GM19438 (cell line): ENCODE measurements around the gene ACTL6B.

Source experiments
- ATAC-seq: cut with Tn5 transposase; IDR thresholded peaks from one replicate; pipeline ENCODE4 v1.9.1; 2021; ENCODE audit warnings: low read depth; ENCODE audit not compliant: unreplicated experiment

The ACTL6B gene

DNA sequence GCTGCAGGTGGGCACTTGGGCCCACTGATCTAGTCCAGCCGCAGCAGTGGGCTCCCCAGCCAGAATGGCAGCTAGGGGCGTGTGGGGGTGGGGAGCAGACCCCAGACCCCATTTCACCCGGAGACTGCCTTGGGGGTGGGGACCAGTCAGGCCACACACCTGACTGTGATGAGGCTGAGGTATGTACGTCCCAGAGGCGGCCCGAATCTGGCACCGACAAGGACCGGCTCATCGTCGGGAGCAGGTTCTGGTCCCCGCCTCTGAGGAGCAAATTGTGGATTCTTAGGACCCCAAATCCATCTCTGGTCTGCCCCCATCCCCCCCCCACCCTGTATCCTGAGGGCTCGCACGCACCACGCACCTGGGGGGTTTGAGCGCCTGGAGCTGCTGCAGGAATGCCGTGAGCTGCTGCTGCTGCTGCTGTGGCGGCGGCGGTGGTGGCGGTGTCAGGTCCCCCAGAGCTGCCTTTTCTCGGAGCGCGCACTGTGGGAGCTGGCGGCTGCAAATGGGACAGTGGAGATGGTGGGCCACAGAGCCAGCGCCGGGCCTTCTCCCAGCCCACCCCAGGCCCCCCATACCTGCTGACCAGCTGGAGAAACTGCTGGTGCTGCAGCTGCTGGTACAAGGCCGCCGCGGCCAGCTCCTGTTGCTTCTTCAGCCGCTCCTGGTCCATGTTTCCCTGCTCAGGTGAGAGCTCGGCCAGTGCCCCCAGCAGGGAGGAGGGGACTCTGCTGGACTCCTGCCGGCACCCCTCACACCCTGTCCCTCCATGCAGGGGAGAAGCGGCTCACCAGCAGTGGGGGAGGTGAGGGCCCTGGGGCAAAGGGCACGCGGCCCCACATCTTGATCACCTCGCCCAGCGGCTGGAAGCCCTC lies 27.6 kb upstream of the ACTL6B start:
- ATAC-seq, result no peak

DNA sequence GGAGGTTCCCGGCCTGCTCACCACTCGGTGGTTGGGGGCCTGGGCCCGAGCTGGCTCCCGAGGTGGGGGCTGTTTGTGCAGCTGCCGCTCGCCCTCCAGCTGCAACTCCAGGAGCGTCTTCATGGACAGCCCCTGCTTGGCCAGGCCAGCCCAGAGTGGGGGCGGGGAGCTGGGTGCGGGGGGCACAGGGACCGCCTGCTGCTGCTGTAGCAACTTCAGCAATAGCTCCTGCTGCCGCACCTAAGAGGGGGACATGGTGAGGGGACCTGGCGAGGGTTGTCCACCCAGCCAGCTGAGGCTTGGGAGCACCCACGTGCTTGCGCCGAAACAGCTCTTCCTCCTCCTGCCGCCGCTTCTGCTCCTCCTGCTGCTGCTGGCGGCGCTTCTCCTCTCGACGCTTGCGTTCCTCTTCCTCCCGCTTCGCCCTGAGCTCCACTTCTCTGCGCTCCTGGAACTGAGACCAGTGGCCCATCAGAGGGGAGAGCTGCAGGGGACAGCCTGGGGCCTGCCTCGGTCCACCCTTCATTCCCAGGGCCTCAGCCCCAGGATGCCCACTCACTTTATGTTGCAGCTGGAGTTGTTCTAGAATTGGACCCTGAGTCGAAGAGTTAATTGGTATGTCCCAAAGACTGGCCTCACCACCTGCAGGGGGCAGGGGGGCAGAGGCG lies 26.9 kb upstream of the ACTL6B start:
- ATAC-seq, result no peak

DNA sequence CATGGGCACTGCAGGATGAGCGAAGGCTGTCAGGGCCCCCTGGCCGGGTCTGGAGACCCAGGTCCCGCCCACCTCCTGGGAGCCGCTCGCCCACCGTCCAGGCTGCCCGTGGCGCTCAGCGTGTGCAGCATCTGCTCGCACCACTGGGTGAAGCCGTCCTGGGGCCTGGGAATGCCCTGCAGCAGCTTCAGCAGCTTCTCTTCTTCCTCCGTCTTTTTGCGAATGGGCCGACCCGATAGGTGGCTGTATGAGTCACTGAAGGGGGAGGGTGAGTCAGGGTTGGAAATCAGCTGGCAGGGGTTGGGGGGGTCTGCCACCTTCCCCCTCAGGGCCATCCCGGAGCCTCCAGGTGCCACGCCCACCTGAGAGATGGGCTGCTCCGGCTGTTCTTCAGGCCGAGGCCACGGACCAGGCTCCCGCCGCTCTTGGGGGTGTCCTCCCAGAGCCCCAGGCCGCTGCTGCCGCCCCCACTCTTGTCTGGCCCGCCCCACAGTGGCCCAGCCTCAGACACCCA lies 26.0 kb upstream of the ACTL6B start:
- ATAC-seq, result no peak

DNA sequence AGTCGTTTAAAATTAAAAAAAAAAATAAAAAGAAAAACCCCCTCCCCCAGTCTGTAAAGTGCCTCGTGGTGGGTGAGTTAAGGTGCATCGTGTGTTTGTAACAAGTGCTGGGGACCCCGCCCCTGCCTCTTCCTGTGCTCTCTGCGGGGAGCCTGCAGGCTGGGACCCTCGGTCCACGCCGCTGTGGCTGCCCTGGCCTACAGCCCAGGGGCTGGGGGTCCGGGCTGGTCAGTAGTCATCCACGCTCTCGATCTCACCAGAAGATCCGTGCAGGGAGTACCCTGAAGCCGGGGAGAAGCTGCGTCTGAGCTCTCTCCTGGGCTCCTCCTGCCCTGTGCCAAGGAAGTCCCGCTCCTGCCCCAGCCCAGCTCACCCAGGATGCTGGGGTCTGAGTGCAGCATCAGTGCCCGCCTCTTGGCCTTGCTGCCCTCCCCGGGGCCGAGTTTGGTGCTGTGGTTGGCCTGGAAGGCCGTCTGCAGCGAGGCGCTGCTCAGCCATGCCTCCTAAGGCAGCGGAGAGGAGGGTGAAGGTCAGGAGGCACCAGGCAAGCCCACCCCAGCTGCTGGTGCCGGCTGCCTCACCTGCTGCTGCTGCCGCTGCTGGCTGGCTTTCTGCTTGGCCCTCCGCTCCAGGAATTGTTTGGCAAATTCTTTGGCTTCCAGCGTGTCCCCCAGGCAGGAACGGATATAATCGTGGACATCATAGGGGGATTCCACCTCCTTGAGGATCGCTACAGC lies 25.4 kb upstream of the ACTL6B start:
- no peak for ATAC-seq

DNA sequence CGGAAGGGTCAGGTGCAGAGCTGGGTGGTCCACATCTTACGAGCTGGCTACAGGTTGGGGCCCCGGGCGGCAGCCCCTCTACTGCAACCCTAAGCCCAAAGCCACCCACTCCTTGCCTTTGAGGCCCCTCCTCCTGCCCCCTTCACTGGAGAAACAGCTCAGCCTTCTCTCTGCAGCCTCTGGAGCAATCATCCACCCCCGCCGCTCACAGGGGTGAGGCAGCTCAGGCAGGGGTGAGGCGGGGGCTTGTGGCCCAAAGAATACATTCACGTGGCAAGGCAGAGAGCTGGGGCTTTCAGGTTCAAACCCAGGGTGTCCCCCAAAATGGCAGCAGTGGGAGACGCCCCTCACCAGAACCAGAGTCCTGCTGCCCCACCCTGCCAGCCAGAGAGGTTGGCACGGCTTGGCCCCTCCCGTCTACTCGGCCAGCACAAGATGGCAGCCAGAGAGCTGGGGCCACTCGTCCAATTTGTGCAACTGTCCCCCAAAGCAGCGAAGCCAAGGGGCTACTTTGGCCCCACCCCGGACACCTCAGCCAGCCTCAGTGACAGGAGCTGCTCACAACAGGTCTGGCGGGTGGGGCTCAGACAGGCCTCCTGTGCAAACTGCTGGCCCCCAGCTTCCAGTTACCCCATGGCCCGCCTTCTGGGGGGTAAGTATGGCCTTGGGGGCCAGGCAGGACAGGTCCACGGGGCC lies 24.5 kb upstream of the ACTL6B start:
- no peak for ATAC-seq

DNA sequence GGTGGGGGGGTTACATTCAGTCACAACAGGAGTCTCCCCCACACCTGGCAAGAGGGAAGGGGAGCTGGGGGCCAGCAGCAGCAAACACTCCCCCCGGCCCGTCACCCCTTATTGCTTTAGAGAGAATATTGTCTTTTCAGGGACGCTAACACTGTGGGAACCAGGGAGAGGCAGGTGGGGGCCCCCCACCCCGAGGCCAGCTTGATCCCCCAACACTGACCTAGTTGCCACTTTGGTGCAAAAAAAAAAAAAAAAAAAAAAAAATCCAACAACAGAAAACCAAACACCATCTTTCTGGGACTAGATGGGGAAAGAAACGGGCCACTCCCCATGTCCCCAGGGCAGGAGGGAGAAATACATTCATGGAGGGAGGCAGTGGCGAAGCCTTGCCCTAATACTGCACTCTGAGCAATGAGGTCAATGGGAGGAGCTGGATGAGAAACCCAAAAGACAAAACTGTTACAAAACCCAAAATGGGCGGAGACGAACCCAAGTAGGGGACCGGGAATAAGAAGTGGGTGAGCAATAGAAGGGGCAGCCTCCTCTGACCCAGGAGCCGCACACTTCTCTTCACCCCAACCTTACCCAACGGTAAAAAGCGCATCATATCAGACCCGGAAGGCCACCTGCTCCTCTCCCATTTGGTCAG lies 23.8 kb upstream of the ACTL6B start:
- no peak for ATAC-seq

DNA sequence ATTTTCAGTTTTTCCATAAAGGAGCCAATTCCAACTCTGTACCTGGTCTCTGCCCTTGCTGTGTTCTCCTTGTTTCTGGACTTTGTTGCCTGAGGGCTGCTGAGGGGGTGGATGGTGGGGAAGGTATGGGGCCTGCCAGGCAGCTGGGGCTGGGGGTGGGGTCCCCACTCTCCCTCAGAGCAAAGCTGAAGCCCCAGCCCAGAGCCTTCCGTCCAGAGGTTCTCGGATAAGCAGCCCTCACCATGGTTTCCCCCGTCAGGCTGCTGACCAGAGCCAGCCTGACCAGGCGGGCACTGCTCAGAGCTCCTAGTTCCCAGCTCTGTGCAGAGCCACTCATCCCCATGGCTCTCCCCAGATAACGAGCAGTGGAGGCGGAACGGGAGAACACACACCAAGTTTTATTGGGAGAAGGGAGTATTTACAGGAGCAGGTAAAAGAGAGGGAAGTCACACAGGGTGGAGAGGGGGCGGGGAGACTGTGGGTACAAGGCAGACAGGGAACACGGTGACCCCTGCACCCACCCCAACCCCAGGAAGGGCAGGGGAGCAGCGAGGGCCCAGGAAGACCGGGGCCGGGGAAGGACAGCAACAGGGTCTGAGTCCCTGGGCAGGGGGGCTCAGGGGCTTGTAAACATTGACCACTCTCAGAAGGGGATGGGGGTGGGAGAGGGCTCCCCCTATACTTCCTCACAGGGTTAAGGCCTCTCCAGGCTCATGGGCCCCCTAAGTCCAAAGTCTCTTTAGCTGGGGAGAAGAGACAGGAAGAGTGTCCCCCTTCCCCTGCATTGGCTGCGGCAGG lies 23.1 kb upstream of the ACTL6B start:
- ATAC-seq, result no peak

DNA sequence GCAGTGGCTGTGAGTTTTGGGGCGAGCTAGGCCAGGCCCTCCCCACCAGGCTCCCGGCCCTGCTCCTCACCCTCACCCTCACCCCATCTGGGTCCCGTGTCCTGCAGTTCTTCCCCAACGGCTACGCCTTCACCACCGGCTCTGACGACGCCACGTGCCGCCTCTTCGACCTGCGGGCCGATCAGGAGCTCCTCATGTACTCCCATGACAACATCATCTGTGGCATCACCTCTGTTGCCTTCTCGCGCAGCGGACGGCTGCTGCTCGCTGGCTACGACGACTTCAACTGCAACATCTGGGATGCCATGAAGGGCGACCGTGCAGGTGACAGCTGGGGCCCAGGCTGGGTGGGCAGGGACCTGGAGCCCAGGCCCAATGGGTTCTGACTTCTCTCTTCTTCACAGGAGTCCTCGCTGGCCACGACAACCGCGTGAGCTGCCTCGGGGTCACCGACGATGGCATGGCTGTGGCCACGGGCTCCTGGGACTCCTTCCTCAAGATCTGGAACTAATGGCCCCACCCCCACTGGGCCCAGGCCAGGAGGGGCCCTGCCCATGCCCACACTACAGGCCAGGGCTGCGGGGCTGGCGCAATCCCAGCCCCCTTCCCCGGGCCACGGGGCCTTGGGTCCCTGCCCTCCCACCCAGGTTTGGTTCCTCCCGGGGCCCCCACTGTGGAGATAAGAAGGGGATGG lies 22.2 kb upstream of the ACTL6B start:
- ATAC-seq, result no peak

DNA sequence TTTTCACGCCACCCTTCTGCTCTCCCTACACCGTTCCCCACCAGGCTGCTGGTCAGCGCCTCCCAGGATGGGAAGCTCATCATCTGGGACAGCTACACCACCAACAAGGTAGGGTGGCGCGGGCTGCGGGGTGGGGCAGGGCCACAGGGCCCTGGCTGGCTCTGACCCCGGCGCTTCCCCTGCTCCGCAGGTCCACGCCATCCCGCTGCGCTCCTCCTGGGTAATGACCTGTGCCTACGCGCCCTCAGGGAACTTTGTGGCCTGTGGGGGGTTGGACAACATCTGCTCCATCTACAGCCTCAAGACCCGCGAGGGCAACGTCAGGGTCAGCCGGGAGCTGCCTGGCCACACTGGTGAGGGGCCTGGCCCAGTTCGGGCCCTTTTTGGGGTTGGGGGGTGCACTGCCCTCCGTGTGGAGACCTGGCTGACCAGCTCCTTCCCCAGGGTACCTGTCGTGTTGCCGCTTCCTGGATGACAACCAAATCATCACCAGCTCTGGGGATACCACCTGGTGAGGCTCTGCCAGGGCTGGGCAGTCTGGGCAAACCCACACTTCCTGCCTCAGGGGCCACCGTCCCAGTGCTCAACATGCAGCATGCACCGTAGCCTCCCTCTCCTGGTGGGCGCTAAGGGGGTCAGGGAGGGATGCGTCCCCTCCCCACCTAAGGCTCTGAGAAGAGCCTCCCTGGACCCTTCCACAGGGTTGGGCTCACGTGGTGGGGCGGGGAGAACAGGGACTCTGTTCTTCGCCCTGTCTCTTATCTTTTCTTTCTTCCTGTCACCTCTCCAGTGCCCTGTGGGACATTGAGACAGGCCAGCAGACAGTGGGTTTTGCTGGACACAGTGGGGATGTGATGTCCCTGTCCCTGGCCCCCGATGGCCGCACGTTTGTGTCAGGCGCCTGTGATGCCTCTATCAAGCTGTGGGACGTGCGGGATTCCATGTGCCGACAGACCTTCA lies 21.3 kb upstream of the ACTL6B start:
- ATAC-seq, result no peak

DNA sequence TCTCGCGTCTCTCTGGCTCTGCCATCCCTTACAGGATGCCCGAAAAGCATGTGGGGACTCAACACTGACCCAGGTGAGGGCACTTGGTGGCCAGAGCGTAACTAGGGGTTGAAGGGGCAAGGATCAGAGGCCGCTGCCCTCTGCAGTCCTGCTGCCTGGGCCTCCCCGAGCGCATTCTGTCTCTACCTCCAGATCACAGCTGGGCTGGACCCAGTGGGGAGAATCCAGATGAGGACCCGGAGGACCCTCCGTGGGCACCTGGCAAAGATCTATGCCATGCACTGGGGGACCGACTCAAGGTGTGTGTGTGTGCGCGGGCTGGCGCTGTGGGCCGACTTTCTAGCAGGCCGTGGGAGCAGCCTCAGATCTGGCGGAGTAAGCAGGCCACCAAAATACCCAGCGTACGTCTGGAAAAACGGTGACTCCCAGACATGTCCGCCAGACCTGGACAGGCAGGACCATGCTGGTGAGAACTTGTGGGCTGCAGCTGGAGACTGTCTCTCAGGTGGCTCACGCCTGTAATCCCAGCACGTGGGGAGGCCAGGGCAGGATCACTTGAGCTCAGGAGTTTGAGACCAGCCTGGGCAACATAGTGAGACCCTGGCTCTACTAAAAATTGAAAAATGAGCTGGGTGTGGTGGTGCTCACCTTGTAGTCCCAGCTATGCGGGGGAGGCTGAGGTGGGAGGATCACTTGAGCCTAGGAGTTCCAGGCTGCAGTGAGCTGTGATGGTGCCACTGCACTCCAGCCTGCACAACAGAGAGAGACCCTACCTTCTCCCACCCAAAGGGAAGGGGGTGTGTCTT lies 20.5 kb upstream of the ACTL6B start:
- no peak for ATAC-seq

DNA sequence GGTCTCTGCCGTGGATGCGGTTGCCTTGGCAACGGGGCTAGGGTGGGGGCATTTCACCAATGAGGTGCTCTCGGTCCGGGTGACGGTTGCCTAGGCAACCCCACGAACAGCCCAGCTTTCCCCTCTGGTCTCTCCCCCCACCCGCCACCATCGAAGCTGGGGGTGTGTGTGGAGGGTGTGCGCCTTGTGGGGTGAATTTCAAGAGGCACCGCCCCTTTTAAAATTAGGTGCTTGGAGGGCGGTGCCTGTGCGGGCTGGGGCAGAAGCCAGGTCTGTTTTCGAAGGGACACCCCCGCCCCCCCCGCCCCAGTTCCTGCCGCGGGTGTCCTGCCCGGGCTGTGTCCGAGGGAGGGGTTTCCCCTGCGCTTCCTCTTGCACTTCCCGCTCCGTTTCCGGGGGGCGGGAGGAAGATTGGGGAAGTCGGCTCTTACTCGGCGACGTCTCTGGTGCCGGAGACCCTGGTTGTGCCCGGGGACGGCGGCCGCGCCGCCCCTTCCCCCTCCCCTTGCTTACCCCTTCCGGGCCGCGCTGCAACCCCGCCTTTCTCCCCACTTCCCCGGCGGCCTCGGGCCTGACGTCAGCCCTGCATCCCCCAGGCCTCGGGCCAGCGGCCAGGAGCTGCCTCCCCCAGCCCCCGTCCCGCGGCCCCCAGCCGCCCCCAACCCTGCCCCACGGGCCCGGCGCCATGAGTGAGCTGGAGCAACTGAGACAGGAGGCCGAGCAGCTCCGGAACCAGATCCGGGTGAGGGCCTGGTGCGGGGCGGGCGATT lies 19.5 kb upstream of the ACTL6B start:
- ATAC-seq, result peak; percentile 30

DNA sequence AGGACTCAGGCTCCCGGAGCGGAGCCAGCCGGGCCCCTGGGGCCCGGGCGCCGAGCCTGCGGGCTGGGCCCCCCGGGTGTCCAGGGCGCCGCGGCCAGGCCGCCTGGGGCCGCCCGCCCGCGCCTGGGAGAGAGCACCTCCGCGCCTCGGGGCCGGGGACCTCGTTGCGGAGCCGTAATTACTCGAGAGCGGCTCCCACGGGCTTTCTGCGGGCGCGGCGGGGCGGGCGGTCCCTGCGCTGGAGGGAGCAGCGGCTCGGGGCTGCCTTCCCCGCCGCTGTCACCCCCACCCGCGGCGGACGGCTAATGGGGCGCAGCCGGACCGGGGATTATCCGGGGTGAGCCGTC lies 18.8 kb upstream of the ACTL6B start:
- no peak for ATAC-seq

DNA sequence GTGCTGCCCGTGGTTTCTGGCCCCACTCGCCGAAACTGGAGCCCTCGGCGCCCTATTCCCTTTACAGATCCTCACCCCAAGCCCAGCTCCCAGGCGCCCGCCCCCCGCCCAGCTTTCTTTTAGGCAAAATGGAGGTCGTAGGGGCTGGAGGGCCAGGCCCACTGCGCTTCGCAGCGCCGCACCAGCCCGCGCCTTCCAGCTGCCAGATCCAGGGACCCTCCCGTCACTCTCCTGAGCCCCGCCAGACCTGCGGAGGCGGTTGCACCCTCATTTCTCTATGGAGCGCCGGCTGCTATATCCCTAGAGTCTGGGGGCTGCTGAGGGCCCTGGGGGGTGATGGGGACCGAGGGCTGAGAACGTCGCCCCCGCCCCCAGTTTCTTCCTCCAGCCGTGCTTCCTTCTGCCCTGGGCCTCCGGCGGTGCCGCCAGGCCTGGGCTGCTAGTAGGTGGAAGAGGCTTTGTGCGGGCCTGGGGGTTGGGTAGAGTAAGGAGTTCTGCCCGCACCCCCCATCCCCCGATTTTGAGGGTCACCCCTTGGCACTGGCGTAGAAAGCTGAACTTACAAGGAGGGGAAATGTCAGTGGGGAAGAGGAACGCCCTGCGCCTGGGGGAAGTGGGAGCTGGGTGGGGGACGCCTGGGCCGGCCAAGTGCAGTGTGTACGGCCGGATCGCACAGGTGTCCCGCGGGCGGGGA lies 18.3 kb upstream of the ACTL6B start:
- no peak for ATAC-seq

DNA sequence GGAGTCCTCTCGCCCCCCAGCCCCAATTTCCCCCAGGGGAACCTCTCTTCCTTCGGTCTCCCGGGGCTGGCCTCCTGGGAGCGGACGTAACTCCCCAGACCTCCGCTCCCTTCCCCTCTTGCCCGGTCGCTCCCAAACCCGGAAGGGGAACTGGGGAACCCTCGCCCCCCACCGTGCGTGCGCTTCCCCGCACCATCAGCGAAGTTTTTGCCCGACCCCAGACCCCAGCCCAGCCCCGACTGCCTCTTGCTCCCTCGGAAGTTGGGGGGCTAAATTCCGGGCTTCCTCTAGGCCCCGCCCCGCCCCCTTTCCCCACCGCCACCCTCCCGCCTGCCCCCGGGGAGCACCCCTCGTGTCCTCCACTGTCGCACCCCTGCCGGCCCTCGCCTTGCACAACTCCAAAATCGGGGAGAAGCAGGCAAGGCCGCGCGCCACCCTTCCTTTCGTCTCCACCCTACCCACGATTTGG lies 17.7 kb upstream of the ACTL6B start:
- no peak for ATAC-seq

DNA sequence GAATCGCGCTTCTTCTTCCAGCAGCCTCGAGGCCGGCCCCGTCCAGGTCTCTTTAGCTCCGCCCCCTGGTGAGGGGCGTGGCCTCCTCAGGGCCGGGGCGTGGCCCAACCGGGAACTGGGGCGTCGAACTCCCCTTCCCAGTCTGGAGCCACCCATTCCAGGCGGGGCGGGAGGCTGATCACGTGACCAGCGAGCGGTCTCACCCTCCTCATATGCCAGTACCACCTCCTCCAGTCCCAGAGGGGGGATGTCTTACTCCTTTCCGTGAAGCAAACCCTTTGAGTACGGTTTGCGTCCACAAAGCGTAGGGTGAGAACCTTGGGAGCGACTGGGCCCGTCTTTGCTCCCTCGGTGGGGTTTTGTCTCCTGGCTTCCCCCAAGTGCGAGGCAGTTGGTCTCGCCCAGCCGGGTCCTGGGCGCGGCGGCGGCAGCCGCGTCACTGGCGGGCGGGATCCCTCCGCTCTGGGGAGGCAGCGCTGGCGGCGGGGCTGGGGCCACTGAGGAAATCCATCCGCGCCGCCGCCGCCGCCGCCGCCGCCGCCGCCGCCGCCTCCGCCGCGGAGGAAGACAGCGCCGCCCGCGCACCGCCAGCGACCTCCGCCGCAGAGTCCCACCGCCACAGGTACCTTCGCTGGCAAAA lies 17.2 kb upstream of the ACTL6B start, which contains the start of gene GNB2:
Gene GNB2, plus strand, starts transcription at position 439 of the 640 bp plus-strand sequence. CDS start 2,526 bp downstream, outside the sequence.
- ATAC-seq, result peak; percentile 59
